GM21447 (cell line): ENCODE results near the gene SLC22A15.
"Not testable (repeated sequence)": the region's sequence is repeated elsewhere in the genome, so short reads cannot be mapped to it uniquely, and the experiment has no call there.

Source experiments
- ATAC-seq: cut with Tn5 transposase; IDR thresholded peaks from one replicate; pipeline ENCODE4 v1.9.1; 2021; ENCODE audit not compliant: unreplicated experiment

The SLC22A15 gene

GRCh38 chr1:115976062-115976920 lies at the start of gene SLC22A15:
Gene SLC22A15, plus strand, starts transcription at chr1:115976513. Its CDS starts 115 bp downstream, at chr1:115976628.
- peak; percentile 93 for ATAC-seq

GRCh38 chr1:115927971-115928370 lies 48.3 kb upstream of the SLC22A15 start:
- ATAC-seq, result no peak

GRCh38 chr1:115929881-115930280 lies 46.4 kb upstream of the SLC22A15 start:
- ATAC-seq, result no peak

GRCh38 chr1:115933625-115934024 lies 42.7 kb upstream of the SLC22A15 start:
- no peak for ATAC-seq

GRCh38 chr1:115939455-115939854 lies 36.9 kb upstream of the SLC22A15 start:
- ATAC-seq, result no peak

GRCh38 chr1:115946116-115946515 lies 30.2 kb upstream of the SLC22A15 start:
- no peak for ATAC-seq

GRCh38 chr1:115949156-115949555 lies 27.2 kb upstream of the SLC22A15 start:
- no peak for ATAC-seq

GRCh38 chr1:115951560-115951959 lies 24.8 kb upstream of the SLC22A15 start:
- no peak for ATAC-seq

GRCh38 chr1:115952547-115952946 lies 23.8 kb upstream of the SLC22A15 start:
- ATAC-seq, result no peak

- no peak for ATAC-seq
Measured at GRCh38 chr1:115953180-115953579, 23.1 kb upstream of the SLC22A15 start.

- no peak for ATAC-seq
Measured at GRCh38 chr1:115954684-115955083, 21.6 kb upstream of the SLC22A15 start.

GRCh38 chr1:115955228-115955627 lies 21.1 kb upstream of the SLC22A15 start:
- no peak for ATAC-seq

- no peak for ATAC-seq
Measured at GRCh38 chr1:115958866-115959265, 17.4 kb upstream of the SLC22A15 start.

GRCh38 chr1:115969509-115969908 lies 6.8 kb upstream of the SLC22A15 start:
- ATAC-seq, result no peak

- ATAC-seq, result not testable (repeated sequence)
Measured at GRCh38 chr1:115971778-115972177, 4.5 kb upstream of the SLC22A15 start.

GRCh38 chr1:115973154-115973553 lies 3.2 kb upstream of the SLC22A15 start:
- no peak for ATAC-seq

GRCh38 chr1:115975569-115976061 lies 698 bp upstream of the SLC22A15 start:
- no peak for ATAC-seq

GRCh38 chr1:115976921-115977498 lies 697 bp downstream of the SLC22A15 start:
- no peak for ATAC-seq

- ATAC-seq, result no peak
Measured at GRCh38 chr1:115977499-115978258, 1.4 kb downstream of the SLC22A15 start.

- no peak for ATAC-seq
Measured at GRCh38 chr1:115978292-115978941, 2.1 kb downstream of the SLC22A15 start.

GRCh38 chr1:115980156-115980555 lies 3.8 kb downstream of the SLC22A15 start:
- no peak for ATAC-seq
